Upper lobe of left lung (tissue), 4 donors: ENCODE data around the gene ATXN1.

Experiments used
- POLR2A ChIP-seq, 4 donors: fragments of 450-650 bp; IDR thresholded peaks; one replicate each; pipeline ENCODE4 v1.5.1; 2016 to 2017; ENCODE audit warnings: antibody characterized with exemption in 4 of 4, mild to moderate bottlenecking in 2 of 4
- TF ChIP-seq, protein P1 (sequence below), 6 experiments: fragments of 450-650 bp in 4 of 6; fragments of 200-600 bp in 2 of 6; sonication (generic) in 2 of 6; IDR thresholded peaks; one replicate each; pipeline ENCODE4 v1.5.1; 2016 to 2019; ENCODE audit warnings: antibody characterized with exemption in 6 of 6

- TF ChIP-seq, protein P1, sequence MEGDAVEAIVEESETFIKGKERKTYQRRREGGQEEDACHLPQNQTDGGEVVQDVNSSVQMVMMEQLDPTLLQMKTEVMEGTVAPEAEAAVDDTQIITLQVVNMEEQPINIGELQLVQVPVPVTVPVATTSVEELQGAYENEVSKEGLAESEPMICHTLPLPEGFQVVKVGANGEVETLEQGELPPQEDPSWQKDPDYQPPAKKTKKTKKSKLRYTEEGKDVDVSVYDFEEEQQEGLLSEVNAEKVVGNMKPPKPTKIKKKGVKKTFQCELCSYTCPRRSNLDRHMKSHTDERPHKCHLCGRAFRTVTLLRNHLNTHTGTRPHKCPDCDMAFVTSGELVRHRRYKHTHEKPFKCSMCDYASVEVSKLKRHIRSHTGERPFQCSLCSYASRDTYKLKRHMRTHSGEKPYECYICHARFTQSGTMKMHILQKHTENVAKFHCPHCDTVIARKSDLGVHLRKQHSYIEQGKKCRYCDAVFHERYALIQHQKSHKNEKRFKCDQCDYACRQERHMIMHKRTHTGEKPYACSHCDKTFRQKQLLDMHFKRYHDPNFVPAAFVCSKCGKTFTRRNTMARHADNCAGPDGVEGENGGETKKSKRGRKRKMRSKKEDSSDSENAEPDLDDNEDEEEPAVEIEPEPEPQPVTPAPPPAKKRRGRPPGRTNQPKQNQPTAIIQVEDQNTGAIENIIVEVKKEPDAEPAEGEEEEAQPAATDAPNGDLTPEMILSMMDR (IDR thresholded peaks at IDR 0.05) = no peak
- TF ChIP-seq POLR2A (IDR thresholded peaks at IDR 0.05) = no peak
These were observed 399.4 kb downstream of the ATXN1 start for GRCh38 chr6:16361861-16362260.
